ENCODE results near the gene BRCA2. TPM values are rescaled to one million over a fixed set of nuclear protein-coding genes. Genes with fewer than 3 reads are reported as not detected.

Gene BRCA2
- total RNA-seq, 1 donor from 2014 or later = 1.3 TPM

DNA sequence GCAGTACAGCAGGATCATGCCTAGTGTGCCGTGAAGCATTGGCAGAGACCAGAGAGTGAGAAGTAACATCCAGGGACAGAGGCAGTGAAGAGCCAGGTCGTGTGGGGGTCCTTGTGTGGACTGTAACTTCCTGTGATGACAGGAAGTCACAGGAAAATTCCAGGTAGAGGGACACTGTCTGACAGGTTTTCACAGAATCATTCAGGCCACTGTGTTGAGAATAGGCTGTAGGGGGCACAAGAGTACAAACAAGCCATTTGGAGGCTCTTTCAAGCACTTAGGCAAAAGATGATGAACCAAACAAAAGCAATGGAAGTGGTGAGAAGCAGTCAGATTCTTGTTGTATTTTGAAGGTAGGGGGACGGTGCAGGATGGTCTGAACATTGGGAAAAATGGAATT is 66.2 kb downstream of the BRCA2 start:
- no peak for DNase-seq (ENCODE audit: low spot score)
- intact Hi-C loops (cut with DNase I) = loop anchor here (2.0 to 10.0 kb wide), 2 partner anchors 163 to 199 kb away; no protein-coding TSS in a partner anchor

DNA sequence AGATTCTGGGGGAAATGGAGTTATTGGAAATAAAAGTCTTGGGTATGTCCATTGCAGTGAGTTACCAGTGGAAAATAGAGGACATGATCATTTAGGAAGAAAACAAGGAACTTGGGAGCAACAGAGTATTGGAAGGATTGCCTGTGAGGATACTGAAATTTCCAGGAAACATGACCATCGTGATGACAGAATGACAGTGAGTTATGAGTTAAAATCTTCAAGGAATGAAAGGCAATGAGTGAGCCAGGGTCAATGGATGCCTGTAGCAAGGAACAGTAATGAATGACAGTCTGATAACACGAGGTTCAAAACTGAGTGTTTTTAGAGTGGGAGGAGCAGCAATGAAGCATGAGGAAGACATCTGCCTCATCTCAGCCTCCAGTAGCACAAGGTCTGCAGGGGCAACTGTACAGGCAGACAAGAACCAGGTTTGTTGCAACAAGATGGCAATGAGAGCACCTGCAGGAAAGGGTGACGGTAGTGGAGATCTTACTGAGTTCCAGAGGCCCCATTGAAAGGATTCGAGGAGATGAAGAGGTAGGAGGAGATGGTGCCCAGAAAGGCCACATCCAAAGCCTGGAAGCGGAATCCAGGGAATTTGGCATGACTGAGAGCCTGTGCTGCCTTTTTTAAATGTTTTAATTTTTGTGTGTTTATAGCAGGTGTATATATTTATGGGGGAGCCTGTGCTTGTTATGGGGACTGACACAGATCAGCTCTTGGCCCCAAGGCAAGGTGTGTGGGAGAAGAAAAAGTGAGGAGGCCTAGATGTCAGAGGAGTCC is 68.7 kb downstream of the BRCA2 start:
- DNase-seq (ENCODE audit: low spot score) = no peak

DNA sequence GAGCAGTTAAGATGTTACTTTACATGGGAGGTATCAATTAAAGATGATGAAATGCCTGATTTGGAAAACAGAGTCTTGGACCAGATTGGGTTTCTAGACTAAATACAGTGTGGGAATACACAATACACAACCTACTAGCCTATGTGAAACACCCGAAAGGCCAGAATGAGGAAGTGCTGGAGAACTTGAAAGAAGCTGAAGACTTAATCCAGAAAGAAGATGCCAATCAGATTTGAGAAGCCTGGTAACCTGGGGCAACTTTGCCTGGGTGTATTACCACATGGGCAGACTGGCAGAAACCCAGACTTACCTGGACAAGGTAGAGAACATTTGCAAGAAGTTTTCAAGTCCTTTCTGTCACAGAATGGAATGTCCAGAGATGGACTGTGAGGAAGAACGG is 69.4 kb downstream of the BRCA2 start:
- DNase-seq (ENCODE audit: low spot score) = no peak
- intact Hi-C loops (cut with DNase I) = loop anchor here (10.0 kb wide), 1 partner anchor 160 kb away; no protein-coding TSS in a partner anchor

More for the DNA sequence above, 68.7 kb downstream of the BRCA2 start:
- intact Hi-C loops (cut with DNase I) = loop anchor here (10.0 kb wide), 1 partner anchor 161 kb away; no protein-coding TSS in a partner anchor

DNA sequence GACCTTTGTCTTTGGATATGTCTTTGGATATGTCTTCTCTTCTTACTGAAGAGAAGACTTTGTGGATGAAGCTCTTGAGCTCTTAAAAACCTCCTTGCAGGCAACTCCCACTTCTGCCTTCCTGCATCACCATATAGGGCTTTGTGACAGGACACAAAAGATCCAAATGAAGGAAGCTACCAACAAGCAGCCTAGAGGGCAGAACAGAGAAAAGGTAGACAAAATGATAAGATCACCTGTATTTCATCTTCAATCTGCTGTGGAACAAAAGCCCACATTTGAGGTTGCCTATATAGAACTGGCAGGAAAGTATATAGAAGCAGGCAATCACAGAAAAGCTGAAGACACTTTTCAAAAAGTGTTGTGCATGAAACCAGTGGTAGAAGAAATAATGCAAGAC is 70.1 kb downstream of the BRCA2 start:
- intact Hi-C loops (cut with DNase I) = loop anchor here (10.0 kb wide), 1 partner anchor 159 kb away; no protein-coding TSS in a partner anchor

DNA sequence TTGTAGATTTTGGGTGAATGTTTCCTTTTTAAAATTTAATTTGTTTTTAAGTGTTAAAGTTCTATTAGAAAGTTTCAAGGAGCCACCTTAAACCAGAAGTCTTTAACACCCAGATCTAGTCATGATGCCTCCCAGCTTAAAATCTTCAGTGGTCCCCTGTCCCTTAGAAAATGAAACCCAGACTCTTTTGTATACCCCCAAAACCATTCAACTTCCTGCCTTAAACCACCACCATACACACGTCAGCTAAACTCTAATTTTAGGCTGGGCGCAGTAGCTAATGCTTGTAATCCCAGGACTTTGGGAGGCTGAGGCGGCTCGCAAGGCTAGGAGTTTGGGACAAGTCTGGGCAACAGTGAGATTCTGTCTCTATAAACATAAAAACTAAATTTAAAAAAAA is 74.7 kb downstream of the BRCA2 start:
- no peak for DNase-seq (ENCODE audit: low spot score)
- intact Hi-C loops (cut with DNase I) = no loop called here

More for the DNA sequence above, 70.1 kb downstream of the BRCA2 start:
- DNase-seq (ENCODE audit: low spot score) = no peak

DNA sequence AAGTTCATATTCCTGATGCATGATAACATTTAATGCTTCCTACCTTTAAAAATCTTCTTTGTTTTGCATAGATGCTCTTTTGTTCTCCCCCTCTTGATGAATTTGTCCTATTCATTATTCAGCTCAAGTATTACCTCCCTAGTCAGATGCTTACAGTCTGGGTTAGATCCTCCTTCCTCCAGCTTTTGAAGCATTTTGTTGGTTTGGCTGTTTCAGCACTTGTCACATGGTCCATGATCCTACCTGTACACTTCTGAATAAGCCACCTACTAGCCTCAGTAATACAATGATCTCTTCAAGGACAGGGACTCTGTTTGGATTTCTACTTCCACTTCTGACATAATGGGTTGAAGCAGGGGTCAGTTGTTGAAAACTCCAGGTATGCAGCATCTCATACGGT is 75.2 kb downstream of the BRCA2 start:
- intact Hi-C loops (cut with DNase I) = no loop called here

DNA sequence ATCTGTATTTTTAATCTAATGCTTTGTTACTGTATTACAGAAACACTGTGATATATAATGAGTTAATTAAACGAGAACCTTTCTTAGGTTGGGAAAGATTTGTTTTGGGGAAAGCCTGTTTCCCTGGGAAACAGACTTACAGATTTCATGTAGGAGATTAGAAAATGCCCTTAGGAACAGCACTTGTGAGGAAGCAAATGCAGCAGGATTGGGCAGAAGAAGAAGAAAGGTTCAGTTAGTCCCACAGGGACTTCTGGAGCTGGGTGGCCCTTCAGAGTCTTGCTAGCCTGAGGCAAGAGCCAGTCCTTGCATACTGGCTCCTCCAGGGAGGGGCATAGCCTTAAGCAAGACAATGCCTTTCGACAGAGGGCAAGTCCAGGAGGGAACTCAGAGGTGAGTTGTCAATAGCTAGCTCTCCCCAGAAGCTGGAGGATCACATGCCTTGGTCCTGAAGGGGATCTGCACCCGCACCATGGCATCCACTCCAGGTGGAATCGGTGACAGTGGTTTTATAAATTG is 75.9 kb downstream of the BRCA2 start:
- intact Hi-C loops (cut with DNase I) = no loop called here

More for the DNA sequence above, 75.2 kb downstream of the BRCA2 start:
- no peak for DNase-seq (ENCODE audit: low spot score)

DNA sequence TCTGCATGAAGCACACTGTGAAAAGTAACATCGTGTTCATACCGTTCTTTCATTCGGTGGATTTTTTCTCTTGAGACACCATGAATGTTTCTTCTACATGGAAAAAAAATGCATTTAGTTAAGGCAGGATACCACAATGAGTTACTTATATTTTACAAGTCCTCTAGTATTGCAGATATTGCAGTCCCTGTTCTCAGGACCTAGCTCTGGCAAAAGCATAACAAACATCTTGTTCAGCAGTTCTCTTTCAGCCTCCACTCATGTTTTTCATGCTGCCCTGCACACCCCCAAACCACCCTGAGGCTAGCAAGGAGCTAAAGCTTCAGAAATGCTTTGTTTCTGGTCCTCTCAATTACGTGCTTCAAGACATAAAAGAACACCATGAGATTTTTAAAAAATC is 87.8 kb downstream of the BRCA2 start:
- intact Hi-C loops (cut with DNase I) = no loop called here
- DNase-seq (ENCODE audit: low spot score) = no peak

More for the DNA sequence above, 75.9 kb downstream of the BRCA2 start:
- no peak for DNase-seq (ENCODE audit: low spot score)

DNA sequence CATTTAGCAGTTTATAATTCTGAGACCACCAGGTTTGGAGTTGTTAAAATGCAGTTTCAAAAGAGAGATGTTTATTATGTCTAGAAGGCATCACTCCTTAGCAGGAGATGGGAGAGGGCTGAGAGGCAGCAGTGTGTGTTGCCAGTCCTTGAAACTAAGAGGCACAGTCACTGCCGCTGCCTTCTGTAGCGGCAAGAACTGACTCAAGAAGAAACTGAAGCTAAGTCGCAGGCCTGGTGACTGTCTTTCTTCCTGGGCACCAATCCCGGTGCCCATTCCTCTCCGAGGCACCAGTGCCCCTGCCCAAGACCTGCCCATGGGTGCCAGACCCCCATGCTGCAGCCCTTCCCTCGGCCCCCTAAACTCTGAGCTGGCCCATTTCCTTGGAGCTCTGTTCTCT is 92.5 kb downstream of the BRCA2 start:
- intact Hi-C loops (cut with DNase I) = no loop called here
- no peak for DNase-seq (ENCODE audit: low spot score)

DNA sequence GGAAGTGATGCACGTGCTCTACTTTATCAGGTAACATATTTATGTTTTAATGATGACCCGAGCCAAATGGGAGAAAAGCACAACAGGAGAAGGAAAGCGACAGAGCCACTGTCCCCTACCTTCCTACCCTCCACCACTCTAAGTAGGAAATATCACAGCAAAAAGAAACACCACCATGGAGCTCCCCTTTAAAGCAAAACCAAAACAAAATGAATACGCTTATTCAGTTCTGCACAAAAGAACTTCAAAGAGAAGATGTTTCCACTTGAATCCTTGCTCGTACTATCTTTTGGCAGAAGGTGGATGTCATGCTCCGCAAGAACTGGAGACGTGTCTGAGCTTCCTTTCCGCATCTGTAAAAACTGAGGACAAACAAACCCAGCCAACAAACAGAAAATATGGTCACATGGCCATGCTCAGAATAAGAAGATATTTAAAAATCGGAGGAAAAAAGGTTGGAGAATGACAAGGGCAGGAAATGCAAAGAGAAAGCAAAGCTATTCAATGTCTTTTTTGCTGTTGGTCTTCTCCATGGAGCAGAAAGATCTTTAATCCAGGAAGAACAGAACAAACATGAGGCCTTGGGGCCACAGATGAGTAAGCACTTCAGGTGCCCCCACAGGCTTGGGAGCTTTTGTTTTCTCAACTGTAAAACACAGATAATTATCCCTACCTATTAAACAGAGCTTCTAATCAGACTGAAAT is 93.1 kb downstream of the BRCA2 start:
- intact Hi-C loops (cut with DNase I) = no loop called here

DNA sequence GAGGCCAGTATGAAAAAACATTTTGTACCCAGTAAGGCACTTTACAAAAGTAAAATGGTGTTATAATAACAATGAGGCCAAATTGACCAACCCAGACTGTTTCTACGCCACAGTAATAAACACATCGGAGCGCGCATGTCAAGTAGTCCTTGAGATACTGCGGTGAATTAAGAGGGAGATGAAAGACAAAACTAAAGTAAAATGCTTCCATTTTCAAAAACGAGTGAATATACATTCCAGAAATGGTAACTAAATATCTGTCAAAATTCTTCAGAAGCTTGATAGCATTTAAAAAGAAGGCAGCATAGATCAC is 93.6 kb downstream of the BRCA2 start:
- intact Hi-C loops (cut with DNase I) = no loop called here
- DNase-seq (ENCODE audit: low spot score) = no peak

More for the DNA sequence above, 93.1 kb downstream of the BRCA2 start:
- no peak for DNase-seq (ENCODE audit: low spot score)

DNA sequence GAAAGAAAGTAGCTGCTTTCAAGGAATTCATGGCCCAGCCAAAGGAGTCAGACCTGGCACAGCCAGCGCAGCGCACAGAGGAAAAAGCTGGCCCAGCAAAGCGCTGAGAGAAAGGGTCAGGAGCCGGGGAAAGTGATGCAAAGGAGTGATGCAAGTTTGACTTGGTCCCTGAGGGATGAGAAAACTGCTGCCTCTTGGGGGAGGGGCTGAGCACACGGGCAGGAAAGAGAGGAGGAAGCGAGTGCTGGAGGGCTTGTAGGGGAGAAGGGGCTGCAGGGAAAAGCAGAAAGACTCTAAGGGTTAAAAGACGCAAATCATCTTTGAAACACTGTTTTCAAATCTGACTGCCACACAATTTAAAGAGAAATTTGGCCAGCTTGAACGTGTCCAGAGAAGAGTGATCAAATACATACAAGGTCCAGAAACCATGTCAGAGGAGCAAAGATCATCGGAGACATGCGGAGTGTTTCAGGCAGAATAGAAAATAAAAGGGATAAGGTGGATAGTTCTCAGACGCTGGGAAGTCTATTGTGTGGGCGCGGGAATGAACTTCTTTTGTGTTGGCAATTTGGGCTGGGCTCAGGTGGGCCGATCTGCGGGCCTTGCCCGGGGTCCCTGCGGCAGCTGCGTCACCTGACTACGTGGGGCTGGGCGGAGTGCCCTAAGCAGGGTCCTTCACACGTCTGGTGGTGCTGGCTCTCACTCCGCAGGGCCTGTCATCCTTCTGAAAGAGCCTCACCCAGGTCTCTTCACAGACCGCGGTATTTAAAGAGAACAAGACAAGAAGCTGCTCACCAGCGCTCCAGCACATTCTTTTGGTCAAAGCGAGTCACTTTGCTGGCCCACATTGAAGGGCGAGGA is 94.5 kb downstream of the BRCA2 start:
- intact Hi-C loops (cut with DNase I) = no loop called here

DNA sequence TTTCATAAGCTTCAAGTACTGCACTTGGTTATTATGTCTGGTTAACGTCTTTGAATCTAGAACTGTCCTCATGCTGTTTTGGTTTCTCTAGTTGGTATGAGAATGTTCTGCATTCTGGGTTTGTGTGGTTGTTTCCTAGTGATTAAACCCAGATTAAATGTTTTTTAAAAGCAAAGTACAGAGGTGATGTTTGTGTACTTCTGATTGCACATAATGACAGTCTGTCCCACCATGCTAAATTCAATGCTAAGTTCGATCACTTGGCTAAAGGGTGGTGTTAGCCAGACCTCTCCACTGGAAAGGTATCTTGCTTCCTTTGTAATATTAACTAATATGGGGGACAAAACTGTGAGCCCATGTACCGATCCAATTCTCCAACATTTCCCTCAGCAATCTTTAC is 98.0 kb downstream of the BRCA2 start:
- intact Hi-C loops (cut with DNase I) = no loop called here
- no peak for DNase-seq (ENCODE audit: low spot score)

More for the DNA sequence above, 94.5 kb downstream of the BRCA2 start:
- no peak for DNase-seq (ENCODE audit: low spot score)

DNA sequence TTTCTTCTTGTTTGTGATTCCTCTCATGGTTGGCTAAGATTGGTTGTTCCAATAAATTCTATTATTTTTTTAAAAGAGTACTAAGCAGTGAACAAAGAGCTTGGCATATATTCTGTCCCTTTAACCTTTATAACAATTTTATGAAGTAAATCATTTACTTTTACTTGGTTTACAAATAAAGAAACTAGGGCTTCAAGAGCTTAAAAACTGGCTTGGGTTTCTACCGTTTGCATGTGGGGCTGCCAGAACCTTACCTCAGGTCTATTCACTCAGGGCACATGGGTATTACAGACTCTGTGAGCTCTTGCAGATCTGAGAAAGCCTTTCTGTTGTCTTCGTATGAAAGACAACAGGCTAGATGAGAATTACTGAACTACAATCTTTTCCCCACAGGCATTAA is 99.3 kb downstream of the BRCA2 start:
- intact Hi-C loops (cut with DNase I) = no loop called here
- no peak for DNase-seq (ENCODE audit: low spot score)

DNA sequence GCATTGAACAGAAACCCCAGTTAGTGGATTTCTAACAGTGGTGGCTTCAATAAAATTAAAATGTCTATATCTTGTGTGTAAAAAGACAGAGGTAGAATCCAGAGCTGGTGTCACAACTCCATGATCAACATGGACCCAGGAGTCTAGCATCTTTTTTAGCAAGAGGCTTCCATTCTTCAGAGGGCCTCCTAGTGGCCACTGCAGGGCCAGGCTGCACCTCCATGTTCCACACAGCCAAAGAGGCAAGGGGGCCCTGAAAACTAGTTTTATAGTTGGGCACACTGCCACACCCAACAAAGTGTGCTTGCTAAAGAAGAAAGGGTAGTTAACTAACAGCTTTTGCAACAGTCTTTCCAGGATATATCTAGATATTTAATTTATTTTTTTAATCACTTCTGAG is 99.7 kb downstream of the BRCA2 start:
- DNase-seq (ENCODE audit: low spot score) = no peak
- intact Hi-C loops (cut with DNase I) = no loop called here

DNA sequence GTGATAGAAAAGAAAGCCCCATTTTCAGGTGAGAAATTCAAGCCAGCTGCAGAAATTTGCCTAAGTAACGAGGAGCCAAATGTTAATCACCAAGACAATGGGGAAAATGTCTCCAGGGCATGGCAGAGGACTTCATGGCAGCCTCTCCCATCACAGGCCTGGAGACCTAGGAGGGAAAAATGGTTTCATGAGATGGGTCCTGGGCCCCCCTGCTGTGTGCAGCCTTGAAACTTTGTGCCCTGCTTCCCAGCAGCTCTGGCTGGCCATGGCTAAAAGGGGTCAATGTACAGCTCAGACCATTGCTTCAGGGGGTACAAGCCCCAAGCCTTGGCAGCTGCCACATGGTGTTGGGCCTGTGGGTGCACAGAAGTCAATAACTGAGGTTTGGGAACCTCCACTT is 102.7 kb downstream of the BRCA2 start:
- intact Hi-C loops (cut with DNase I) = no loop called here
- no peak for DNase-seq (ENCODE audit: low spot score)

DNA sequence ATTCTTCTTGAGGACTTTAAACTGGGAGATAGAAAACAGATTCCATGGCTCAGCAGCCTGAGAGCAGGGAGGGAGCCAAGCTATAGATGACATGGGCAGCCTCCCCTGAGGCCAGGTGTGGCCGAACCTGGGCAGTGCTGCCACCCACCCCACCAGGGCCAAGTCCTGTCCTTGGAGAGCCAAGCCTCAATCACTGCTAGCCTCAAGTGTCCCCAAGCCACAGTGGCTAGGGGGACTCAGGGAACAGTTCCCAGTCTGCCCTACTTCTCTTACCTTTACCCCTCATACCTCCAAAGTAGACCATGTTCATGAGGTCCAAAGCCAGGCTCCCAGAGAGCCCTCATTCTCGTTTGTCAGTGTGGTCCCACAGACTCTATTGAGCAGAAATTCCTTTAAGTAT is 104.6 kb downstream of the BRCA2 start:
- intact Hi-C loops (cut with DNase I) = no loop called here
- no peak for DNase-seq (ENCODE audit: low spot score)

DNA sequence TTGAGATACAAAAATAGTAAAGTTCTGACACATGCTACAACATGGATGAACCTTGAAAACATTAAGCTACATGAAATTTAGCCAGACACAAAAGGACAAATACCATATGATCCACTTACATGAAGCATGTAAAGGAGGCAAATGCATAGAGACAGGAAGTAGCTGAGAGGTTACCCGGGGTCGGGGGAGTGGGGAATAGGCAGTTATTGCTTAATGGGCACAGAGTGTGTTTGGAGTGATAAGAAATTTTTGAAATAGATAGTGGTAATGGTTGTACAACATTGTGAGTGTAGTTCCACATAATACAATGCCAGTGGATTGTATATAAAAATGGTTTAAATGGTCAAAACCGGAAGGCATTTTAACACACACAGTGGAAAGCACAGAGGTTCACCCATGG is 108.3 kb downstream of the BRCA2 start:
- no peak for DNase-seq (ENCODE audit: low spot score)
- intact Hi-C loops (cut with DNase I) = no loop called here

DNA sequence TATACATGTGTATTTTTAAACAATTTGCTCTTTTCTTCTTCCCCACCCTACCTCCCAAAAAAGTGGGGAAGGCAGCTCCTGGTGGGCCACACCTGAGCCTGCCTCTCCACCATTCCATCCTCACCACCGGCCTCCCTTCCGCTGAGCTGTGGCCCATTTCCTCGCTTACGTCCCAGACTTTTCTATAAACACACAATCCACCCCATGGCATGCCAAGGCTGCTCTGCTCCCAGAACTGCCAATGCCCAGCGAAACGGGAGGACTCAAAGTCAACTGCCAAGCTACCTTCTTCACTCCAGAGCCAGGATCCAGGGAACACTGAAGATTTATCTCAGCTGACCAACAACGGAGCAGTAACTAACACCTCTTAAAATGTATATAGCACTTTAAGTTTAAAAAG is 109.8 kb downstream of the BRCA2 start:
- intact Hi-C loops (cut with DNase I) = no loop called here
- no peak for DNase-seq (ENCODE audit: low spot score)

All from cardiac septum (tissue), 1 donor.